ENCODE results near the gene FOXO6.

FOXO6 gene

GRCh38 chr1:41355761-41356160 lies 5.5 kb upstream of the FOXO6 start:
- Histone ChIP-seq H3K27ac (no peak overlapping the region), H3K27me3 (peaks cover 58% of the 10 kb centered on the region)

GRCh38 chr1:41356752-41357151 lies 4.5 kb upstream of the FOXO6 start:
- H3K9me3 ChIP-seq, result no peaks in the 10 kb centered on the region
- H3K4me3 ChIP-seq (ENCODE audit: low read depth in 1 of 2, low read length in 1 of 2), result no peak overlapping the region
- TF ChIP-seq CTCF (IDR thresholded peaks at IDR 0.05), result no peak
- no peak overlapping the region for H3K27ac ChIP-seq
- H3K27me3 ChIP-seq, result peaks cover 66% of the 10 kb centered on the region
- H3K4me1 ChIP-seq (ENCODE audit: control insufficient read depth in 1 of 2, insufficient read depth in 1 of 2, low read depth in 1 of 2, low read length in 1 of 2), result peaks cover 4 to 9% of the 10 kb centered on the region in 2 experiments
- no peaks in the 10 kb centered on the region for H3K36me3 ChIP-seq

More at GRCh38 chr1:41355761-41356160, 5.5 kb upstream of the FOXO6 start:
- TF ChIP-seq CTCF (IDR thresholded peaks at IDR 0.05), result no peak
- no peaks in the 10 kb centered on the region for H3K36me3 ChIP-seq
- peaks cover 3% of the 10 kb centered on the region in 2 experiments for H3K4me1 ChIP-seq (ENCODE audit: control insufficient read depth in 1 of 2, insufficient read depth in 1 of 2, low read depth in 1 of 2, low read length in 1 of 2)
- no peaks in the 10 kb centered on the region for H3K9me3 ChIP-seq
- no peak overlapping the region for H3K4me3 ChIP-seq (ENCODE audit: low read depth in 1 of 2, low read length in 1 of 2)

GRCh38 chr1:41357451-41358101 lies 3.7 kb upstream of the FOXO6 start:
- H3K9me3 ChIP-seq, result no peaks in the 10 kb centered on the region
- H3K27ac ChIP-seq, result no peak overlapping the region
- H3K27me3 ChIP-seq, result peaks cover 69% of the 10 kb centered on the region
- TF ChIP-seq CTCF (IDR thresholded peaks at IDR 0.05), result no peak
- H3K36me3 ChIP-seq, result no peaks in the 10 kb centered on the region
- H3K4me1 ChIP-seq (ENCODE audit: control insufficient read depth in 1 of 2, insufficient read depth in 1 of 2, low read depth in 1 of 2, low read length in 1 of 2), result peaks cover 9 to 15% of the 10 kb centered on the region in 2 experiments
- no peak overlapping the region for H3K4me3 ChIP-seq (ENCODE audit: low read depth in 1 of 2, low read length in 1 of 2)

GRCh38 chr1:41358131-41359021 lies 2.9 kb upstream of the FOXO6 start:
- TF ChIP-seq CTCF (IDR thresholded peaks at IDR 0.05), result no peak
- peaks cover 77% of the 10 kb centered on the region for H3K27me3 ChIP-seq
- H3K36me3 ChIP-seq, result no peaks in the 10 kb centered on the region
- H3K4me1 ChIP-seq (ENCODE audit: control insufficient read depth in 1 of 2, insufficient read depth in 1 of 2, low read depth in 1 of 2, low read length in 1 of 2), result peaks cover 9 to 15% of the 10 kb centered on the region in 2 experiments
- no peak overlapping the region for H3K4me3 ChIP-seq (ENCODE audit: low read depth in 1 of 2, low read length in 1 of 2)
- H3K9me3 ChIP-seq, result no peaks in the 10 kb centered on the region
- no peak overlapping the region for H3K27ac ChIP-seq

- no peak overlapping the region for H3K4me3 ChIP-seq (ENCODE audit: low read depth in 1 of 2, low read length in 1 of 2)
- peaks cover 9 to 15% of the 10 kb centered on the region in 2 experiments for H3K4me1 ChIP-seq (ENCODE audit: control insufficient read depth in 1 of 2, insufficient read depth in 1 of 2, low read depth in 1 of 2, low read length in 1 of 2)
- H3K36me3 ChIP-seq, result no peaks in the 10 kb centered on the region
- peaks cover 88% of the 10 kb centered on the region for H3K27me3 ChIP-seq
- TF ChIP-seq CTCF (IDR thresholded peaks at IDR 0.05), result no peak
- H3K27ac ChIP-seq, result no peak overlapping the region
- H3K9me3 ChIP-seq, result no peaks in the 10 kb centered on the region
Measured at GRCh38 chr1:41359211-41360073, 1.8 kb upstream of the FOXO6 start.

All from neutrophil (primary cell).